LoVo (cell line): ENCODE data around the gene FREM3.
"Not testable (repeated sequence)": the region's sequence is repeated elsewhere in the genome, so short reads cannot be mapped to it uniquely, and the experiment has no call there.

Source experiments
- DNase-seq: peaks from one replicate; pipeline ENCODE4 v3.0.0-alpha.2; 2016; ENCODE audit warnings: low spot score

Gene FREM3

DNA sequence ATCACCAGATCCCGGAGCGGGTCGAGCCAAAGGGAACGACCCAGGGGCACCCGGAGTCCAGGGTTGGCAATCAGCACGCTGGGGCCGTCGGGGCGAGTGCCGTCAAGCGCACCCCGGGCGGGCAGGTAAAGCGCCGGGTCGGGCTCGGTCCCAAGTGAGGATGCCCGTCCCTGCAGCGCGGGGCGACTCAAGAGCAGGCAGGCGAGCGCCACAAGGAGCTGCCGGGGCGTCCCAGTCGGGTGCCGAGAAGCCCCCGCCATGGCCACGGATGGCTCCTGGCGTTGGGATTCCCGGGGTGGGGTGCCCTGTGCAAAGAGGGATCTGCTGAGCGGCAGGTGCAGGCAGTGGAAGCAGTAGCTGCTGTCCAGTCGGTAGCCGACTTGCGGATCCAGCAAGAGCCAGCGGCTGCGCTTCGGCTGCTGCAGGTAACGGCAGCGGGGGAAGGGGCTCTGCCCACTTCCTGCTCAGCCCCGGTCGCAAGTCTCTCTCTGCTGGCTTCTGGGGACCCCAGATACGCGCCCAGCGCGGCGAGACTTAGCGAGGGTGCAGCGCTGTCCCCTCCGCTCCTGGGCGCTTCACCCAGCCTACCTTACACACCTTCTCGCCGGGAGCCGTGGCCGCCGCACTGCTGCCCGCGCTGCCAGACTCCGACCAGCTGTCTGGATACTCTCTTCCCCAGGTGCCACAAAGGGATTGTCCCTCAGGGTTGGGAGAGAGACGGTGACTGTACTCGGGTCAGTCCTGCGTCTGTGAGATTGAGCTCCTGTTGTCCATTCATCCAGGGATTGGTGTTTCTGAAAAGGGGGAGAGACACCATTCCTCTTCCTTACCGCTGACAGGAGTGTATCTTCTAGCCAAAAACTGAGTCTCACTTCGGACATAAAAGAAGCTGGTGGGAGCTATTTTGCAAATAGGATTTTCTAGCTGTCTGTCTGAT, at the start of gene FREM3:
TSS of gene FREM3 (minus strand) at position 260 of the 937 bp plus-strand sequence. CDS start at position 260, 0 bp downstream.
- no peak for DNase-seq

GRCh38 chr4:143745874-143746273, 45.4 kb upstream of the FREM3 start:
- no peak for DNase-seq

GRCh38 chr4:143743591-143743990, 43.1 kb upstream of the FREM3 start:
- DNase-seq = no peak

DNA sequence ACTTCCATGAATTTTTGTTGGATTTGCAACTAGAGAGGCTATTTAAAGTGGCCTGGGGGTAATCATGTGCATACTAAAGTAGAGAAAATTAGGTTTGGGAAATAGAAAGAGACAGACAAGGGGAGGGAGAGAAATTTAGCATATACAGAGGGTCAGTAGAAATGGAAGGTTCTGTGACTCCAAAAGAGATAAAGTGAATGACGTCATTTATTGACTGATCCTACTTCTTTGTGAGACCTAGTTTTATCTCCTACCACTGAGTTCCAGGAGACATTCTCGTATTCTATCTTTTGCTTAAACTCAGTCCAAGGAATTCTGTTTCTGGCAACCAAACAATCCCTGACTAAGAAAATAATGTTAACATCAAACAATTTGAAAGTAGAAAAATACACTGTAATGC, 42.4 kb upstream of the FREM3 start:
- DNase-seq = no peak

- no peak for DNase-seq
Observed at GRCh38 chr4:143736861-143737260, 36.4 kb upstream of the FREM3 start.

GRCh38 chr4:143736061-143736460, 35.6 kb upstream of the FREM3 start:
- not testable (repeated sequence) for DNase-seq

DNA sequence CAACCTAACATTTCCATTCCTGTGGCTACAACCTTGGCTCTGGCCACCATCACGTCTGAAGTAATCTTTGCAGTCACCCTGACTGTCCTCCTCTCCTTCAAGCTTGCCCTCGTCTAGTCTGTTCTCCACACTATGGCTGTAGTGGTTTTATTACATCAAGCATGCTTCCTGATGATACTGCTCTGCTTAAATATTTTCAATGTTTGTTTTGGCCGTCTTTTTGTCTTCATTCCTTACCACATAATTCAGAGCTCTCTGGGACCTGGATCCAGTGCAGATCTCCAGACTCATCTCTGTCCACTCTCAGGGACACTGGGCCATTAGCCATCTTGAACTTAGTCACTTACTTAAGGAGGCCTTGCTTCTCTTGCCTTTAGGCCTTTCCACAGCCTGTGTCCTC, 27.7 kb upstream of the FREM3 start:
- DNase-seq = no peak

DNA sequence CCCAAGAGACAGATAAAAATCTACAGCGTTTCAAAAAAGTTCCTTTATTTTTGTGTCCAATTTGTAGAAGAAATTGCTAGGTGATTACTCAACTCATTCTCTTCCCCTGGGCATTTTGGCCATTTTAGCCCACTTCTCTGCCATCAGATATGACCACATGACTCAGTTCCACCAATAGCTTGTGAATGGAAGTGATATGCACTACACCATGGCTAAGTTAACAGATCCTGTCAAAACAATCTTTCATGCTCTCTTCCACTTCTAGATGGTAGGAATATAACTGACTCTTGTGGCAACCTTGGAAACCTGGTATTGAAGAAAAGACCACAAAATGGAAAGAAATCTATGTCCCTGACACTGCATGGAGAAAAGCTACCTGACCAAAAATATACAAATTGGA, 26.2 kb upstream of the FREM3 start:
- DNase-seq = no peak

- DNase-seq = no peak
Observed at GRCh38 chr4:143721317-143721716, 20.8 kb upstream of the FREM3 start.

DNA sequence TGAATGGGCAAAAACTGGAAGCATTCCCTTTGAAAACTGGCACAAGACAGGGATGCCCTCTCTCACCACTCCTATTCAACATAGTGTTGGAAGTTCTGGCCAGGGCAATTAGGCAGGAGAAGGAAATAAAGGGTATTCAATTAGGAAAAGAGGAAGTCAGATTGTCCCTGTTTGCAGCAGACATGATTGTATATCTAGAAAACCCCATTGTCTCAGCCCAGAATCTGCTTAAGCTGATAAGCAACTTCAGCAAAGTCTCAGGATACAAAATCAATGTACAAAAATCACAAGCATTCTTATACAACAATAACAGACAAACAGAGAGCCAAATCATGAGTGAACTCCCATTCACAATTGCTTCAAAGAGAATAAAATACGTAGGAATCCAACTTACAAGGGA, 18.3 kb upstream of the FREM3 start:
- not testable (repeated sequence) for DNase-seq

DNA sequence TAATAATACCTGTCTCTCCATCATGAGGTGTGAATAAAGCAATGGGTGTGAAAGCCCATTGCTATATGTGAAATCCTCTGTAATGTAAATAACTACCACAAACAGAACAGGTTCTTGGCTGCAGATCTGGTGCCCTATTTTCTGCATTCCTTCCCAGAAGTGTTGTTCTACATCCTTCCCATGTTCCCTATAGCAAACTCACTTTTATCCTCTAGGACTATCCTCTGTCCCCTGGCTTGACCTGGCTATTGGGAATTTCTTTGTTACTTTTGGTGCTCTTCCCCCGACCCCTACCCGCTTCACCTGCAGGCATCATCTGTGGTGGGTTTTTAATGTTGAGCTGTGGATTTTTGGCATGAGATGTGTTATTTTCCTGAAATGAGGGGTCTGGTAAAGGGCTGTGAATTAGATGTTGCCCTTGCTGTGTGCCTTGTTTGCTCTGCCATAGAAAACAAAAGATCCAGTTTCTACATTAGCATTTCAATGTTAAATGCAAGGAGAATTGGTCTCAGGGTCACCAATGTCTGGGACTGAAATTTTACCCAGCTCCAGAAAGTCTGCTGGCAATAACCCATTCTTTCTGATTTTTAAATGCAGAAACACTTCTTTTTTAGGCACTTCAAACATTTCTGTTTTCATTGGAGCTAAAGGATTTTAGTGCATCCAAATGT, 13.6 kb upstream of the FREM3 start:
- no peak for DNase-seq

DNA sequence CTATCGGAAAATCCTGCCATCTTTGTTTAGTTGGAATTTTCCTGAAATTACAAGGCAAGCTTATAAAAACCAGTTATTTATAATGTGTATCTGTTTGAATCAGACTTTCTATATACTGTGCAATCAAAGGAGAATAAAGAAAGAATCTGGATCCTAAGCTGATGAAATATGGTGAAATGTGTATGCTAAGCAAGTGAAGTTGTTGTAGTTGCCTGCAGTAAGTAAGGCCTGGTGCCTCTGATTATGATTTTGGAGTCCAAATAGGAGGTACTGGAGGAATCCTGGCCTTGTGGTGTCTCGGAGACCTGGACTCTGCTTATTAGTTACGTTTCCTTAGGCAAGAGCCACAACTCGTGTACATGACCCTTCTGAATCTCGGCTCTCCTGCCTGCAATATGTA, 13.1 kb upstream of the FREM3 start:
- no peak for DNase-seq

GRCh38 chr4:143712155-143712550, 11.7 kb upstream of the FREM3 start:
- no peak for DNase-seq

DNA sequence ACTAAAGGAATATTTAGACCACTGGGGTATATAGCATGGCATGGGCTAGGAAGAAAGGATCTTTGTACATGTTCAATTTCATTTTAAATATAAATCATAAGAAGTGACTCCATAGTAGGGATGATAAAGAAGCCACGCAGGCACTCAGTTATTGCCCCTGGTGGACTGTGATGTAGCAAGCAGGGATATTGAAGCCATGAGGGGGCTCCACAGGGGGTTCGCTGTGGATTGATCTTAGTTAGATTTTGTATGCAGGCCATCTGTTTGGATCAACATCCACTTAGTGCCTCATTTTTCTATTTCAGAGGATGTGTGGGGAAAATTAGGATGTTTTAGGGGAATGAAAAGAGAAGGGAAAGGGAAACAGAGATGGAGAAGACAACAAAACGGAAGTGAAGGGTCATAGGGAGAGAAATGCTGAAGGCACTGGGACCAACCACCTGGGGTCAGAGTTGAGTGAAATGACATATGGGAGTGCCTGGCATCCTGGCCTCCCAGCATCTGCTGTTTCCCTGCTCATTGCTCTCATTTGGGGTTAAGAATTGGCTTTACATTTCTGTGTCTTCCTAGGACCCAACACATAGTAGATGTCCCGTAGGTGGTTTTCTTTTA, 11.2 kb upstream of the FREM3 start:
- DNase-seq = no peak

DNA sequence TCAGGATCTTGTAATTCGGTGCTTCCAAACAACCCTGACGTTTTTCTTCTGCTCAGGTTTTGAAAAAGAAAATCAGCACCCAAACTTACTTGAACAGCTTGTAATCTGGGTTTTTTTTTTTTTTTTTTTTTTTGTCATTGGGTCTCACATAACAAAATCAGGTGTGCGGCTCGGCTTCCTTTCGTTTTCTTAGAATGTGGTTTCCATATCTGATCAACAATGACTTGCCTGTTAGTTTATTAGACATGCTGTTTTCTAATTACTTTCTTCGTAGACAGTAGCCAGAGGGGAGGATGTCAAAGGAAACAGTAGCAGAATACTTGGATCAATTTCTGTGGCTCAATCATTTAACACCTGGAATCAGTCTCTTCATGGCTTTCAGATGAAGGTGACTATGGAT, 890 bp upstream of the FREM3 start:
- DNase-seq = no peak

GRCh38 chr4:143700046-143700415, 444 bp downstream of the FREM3 start:
- no peak for DNase-seq

GRCh38 chr4:143699331-143700045, 987 bp downstream of the FREM3 start:
- DNase-seq = no peak

DNA sequence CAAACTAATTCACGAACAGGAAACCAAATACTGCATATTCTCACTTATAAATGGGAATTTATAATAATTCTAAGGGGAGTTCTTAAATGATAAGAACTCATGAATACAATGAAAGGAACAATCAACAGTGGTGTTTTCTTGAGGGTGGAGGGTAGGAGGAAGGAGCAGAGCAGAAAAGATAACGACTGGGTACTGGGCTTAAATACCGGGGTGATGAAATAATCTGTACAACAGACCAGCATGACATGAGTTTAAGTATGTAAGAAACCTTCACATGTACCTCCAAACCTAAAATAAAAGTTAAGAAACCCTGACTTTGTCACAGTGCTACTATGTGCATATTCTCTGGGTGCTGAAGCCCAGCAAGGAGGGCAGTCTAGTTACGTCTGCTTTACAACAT, 6.6 kb downstream of the FREM3 start:
- DNase-seq = no peak

DNA sequence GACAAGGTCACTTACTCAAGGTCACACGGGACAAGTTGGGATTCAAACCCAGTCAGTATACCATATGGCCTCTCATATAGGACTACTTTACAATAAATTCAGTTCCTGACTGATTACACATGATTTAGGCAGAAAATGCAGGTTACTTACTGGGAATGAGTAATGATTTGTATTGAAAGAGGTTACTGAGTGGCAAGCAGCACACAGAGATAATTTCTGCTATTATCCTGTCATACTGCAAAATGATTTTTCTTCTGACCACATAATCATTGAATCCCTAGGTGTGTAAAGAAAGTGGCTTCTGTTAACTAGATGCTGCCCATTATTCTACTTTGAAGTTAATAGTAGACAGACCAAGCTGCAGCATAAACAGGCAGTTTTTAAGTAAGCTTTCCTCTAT, 8.2 kb downstream of the FREM3 start:
- DNase-seq = no peak

DNA sequence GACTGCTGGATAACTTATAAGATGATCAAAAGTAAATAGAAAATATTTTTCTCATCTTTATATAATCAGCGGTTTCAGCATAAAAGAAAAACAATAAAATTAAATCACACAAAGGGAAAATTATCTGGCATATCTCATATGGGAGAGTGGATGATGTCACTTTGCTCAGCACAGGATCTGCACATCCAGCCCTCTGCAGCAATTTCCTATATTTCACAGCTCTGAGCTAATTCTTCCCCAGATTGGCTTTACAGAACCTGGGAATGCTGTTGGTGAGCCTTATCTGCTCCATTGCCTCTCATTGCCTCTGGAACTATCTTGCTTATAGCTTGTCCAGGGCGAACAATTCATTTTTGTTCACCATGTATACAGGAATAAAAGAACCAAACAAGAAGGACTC, 21.0 kb downstream of the FREM3 start:
- DNase-seq = no peak

DNA sequence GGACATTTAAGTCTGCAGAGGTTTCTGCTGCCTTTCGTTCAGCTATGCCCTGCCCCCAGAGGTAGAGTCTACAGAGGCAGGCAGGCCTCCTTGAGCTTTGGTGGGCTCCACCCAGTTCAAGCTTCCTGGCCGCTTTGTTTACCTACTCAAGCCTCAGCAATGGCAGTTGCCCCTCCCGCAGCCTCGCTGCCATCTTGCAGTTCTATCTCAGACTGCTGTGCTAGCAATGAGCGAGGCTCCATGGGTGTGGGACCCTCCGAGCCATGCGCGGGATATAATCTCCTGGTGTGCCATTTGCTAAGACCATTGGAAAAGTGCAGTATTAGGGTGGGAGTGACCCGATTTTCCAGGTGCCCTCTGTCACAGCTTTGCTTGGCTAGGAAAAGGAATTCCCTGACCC, 26.8 kb downstream of the FREM3 start:
- not testable (repeated sequence) for DNase-seq

GRCh38 chr4:143668930-143669552, 31.4 kb downstream of the FREM3 start:
- DNase-seq = no peak
